B cell (primary cell): ENCODE results near the gene SREK1. TPM values are rescaled to one million over a fixed set of nuclear protein-coding genes. Genes with fewer than 3 reads are reported as not detected.

ENCODE experiments used
- ATAC-seq: fragments of 200-7000 bp; cut with Tn5 transposase; one replicate; pipeline ENCODE4 v1.10.0; 2021; ENCODE audit warnings: low read depth, mild to moderate bottlenecking, moderate number of reproducible peaks, moderate library complexity
- CTCF ChIA-PET: fragments of 350-600 bp; sonication (Branson Sonifier 250); formaldehyde crosslinking; loops from one replicate; lab custom pipeline; 2021; ENCODE audit warnings: antibody characterized with exemption, inconsistent platforms; lab: Charles Lee
- POLR2A ChIA-PET: fragments of 350-600 bp; sonication (Branson Sonifier 250); formaldehyde crosslinking; loops from one replicate; lab custom pipeline; 2021; ENCODE audit warnings: antibody characterized with exemption; lab: Charles Lee
- DNase-seq: peaks from one replicate; pipeline ENCODE4 v3.0.0; 2013
- H2AFZ ChIP-seq: 2 replicates; pipeline ENCODE4 v1.6.1; 2012; ENCODE audit warnings: mild to moderate bottlenecking, low read depth, low read length; ENCODE audit not compliant: insufficient read depth, poor library complexity, severe bottlenecking
- H3K27ac ChIP-seq, 2 donors: 1 replicate in 1 of 2; 2 replicates in 1 of 2; pipeline ENCODE4 v1.5.1; 2012 to 2013; ENCODE audit warnings: low read length in 2 of 2, mild to moderate bottlenecking in 2 of 2, moderate library complexity in 1 of 2
- H3K27me3 ChIP-seq, 4 experiments: fragments of 200-600 bp in 1 of 4; sonication (generic) in 1 of 4; replicated peaks in 1 of 4; 1 replicate in 2 of 4; 2 replicates in 2 of 4; pipeline versions ENCODE4 v1.6.1 to v1.7.0; 2013 to 2016; ENCODE audit warnings: low read length in 3 of 4, mild to moderate bottlenecking in 2 of 4, mixed read lengths in 1 of 4, moderate library complexity in 1 of 4; ENCODE audit not compliant: insufficient read depth in 4 of 4, control insufficient read depth in 3 of 4; ENCODE audit errors: control extremely low read depth in 1 of 4
- H3K36me3 ChIP-seq, 2 experiments: replicated peaks in 1 of 2; 1 replicate in 1 of 2; 2 replicates in 1 of 2; pipeline versions ENCODE4 v1.6.1 to v1.7.1; 2013; ENCODE audit warnings: low read length in 1 of 2; ENCODE audit not compliant: insufficient read depth in 2 of 2, control insufficient read depth in 1 of 2; ENCODE audit errors: control extremely low read depth in 1 of 2, extremely low read depth in 1 of 2
- H3K4me1 ChIP-seq, 2 donors: fragments of 200-600 bp in 1 of 2; sonication (generic) in 1 of 2; 1 replicate in 1 of 2; 2 replicates in 1 of 2; pipeline versions ENCODE4 v1.5.1 to v1.6.1; 2013 to 2017; ENCODE audit warnings: low read length in 2 of 2; ENCODE audit not compliant: control insufficient read depth in 2 of 2, insufficient read depth in 2 of 2
- H3K4me2 ChIP-seq: replicated peaks from 2 replicates; pipeline ENCODE3; 2012; ENCODE audit warnings: mild to moderate bottlenecking, low read depth, low read length; ENCODE audit not compliant: poor library complexity, severe bottlenecking
- H3K4me3 ChIP-seq, 5 experiments: fragments of 200-600 bp in 1 of 5; sonication (generic) in 1 of 5; 1 replicate in 3 of 5; 2 replicates in 2 of 5; pipeline versions ENCODE4 v1.5.1 to v1.7.0; 2011 to 2016; ENCODE audit warnings: low read length in 4 of 5, mild to moderate bottlenecking in 4 of 5, low read depth in 2 of 5, control low read depth in 1 of 5, moderate library complexity in 1 of 5; ENCODE audit not compliant: insufficient read depth in 1 of 5; ENCODE audit errors: control extremely low read depth in 1 of 5, extremely low read depth in 1 of 5
- H3K79me2 ChIP-seq: fragments of 200-600 bp; sonication (generic); one replicate; pipeline ENCODE4 v1.6.0; 2016; ENCODE audit warnings: low read length; ENCODE audit not compliant: control insufficient read depth, insufficient read depth
- H3K9ac ChIP-seq: fragments of 200-600 bp; sonication (generic); 2 replicates; pipeline ENCODE4 v1.6.1; 2017; ENCODE audit warnings: mild to moderate bottlenecking, low read length, moderate library complexity
- H3K9me3 ChIP-seq, 3 donors: one replicate each; pipeline versions ENCODE4 v1.6.1 to v1.7.1; 2013; ENCODE audit warnings: low read length in 2 of 3; ENCODE audit not compliant: control insufficient read depth in 2 of 3, insufficient read depth in 1 of 3; ENCODE audit errors: control extremely low read depth in 1 of 3
- H4K20me1 ChIP-seq: 2 replicates; pipeline ENCODE4 v1.6.0; 2012; ENCODE audit warnings: mild to moderate bottlenecking, low read length; ENCODE audit not compliant: insufficient read depth, control insufficient read depth, poor library complexity, severe bottlenecking
- H3K27ac Mint-ChIP-seq: one replicate; pipeline ENCODE4 v1.8.0; 2021; ENCODE audit warnings: mixed read lengths
- H3K27me3 Mint-ChIP-seq: one replicate; pipeline ENCODE4 v1.8.0; 2021; ENCODE audit warnings: mixed read lengths
- H3K4me1 Mint-ChIP-seq: one replicate; pipeline ENCODE4 v1.8.0; 2021; ENCODE audit warnings: mixed read lengths
- H3K4me3 Mint-ChIP-seq: one replicate; pipeline ENCODE4 v1.8.0; 2021; ENCODE audit warnings: mixed read lengths
- H3K9me3 Mint-ChIP-seq: one replicate; pipeline ENCODE4 v1.8.0; 2022; ENCODE audit warnings: mixed read lengths; ENCODE audit not compliant: insufficient read depth
- EZH2 ChIP-seq: IDR thresholded peaks from 2 replicates; pipeline ENCODE4 v1.6.1; 2012; ENCODE audit warnings: borderline replicate concordance, low read depth, mild to moderate bottlenecking, moderate library complexity, low read length; ENCODE audit not compliant: insufficient read depth, poor library complexity, severe bottlenecking
- WGBS: methylation state at CpG from one replicate; pipeline ENCODE4 v1.1.5; 2013; ENCODE audit warnings: missing lambda C conversion rate; ENCODE audit not compliant: insufficient coverage; 5-methylcytosine and 5-hydroxymethylcytosine counted together
- intact Hi-C: fragments of 100-400 bp; cut with micrococcal nuclease; formaldehyde crosslinking; loops from one replicate; pipeline ENCODE4 v1.10.0; 2022
- polyA plus RNA-seq: library from polyadenylated mRNA; depleted of rRNA; stranded (reverse); fragments of >200 nt; gene quantifications from 2 replicates; pipeline ENCODE4 v1.2.3, GENCODE V29; 2012
- total RNA-seq, 2 donors: library from RNA; stranded (reverse); fragments of 120-200 nt in 1 of 2; gene quantifications; 1 replicate in 1 of 2; 2 replicates in 1 of 2; pipeline versions ENCODE4 v1.2.3 to v1.2.4, GENCODE V29; 2013 to 2022
- TF ChIP-seq, protein P1 (sequence below): fragments of 200-600 bp; IDR thresholded peaks from one replicate; pipeline ENCODE4 v1.8.0; 2022; ENCODE audit warnings: antibody characterized with exemption, mild to moderate bottlenecking

Gene SREK1
- total and polyA plus RNA-seq, 2 donors (not counting 1 experiment from before 2014, with no cell fraction given), result 24.1 to 117 TPM

DNA sequence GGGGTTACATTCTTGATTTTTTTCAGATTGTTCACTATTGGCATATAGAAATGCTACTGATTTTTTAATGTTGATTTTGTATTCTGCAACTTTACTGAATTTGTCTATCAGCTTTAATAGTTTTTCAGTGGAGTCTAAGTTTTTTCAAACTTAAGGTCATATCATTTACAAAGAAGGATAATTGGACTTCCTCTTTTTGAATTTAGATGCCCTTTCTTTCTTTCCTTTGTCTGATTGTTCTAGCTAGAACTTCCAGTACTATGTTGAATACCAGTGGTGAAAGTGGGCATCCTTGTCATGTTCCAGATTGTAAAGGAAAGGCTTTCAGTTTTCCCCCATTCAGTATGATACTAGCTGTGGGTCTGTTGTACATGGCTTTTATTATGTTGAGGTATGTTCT is 49.3 kb downstream of the SREK1 start:
- Histone ChIP-seq H3K27ac (no peak overlapping the region), H3K79me2 (no peaks in the 10 kb centered on the region), H3K4me3 (no peak overlapping the region), H3K9ac (no peak overlapping the region), H2AFZ (no peak overlapping the region), H3K36me3 (no peaks in the 10 kb centered on the region), H3K9me3 (peaks cover 0 to 3% (median 0%) of the 10 kb centered on the region in 3 donors), H4K20me1 (no peaks in the 10 kb centered on the region), H3K4me2 (no peak overlapping the region), H3K4me1 (no peaks in the 10 kb centered on the region), H3K27me3 (no peaks in the 10 kb centered on the region)
- Mint-ChIP-seq H3K27ac (no peak overlapping the region), H3K27me3 (no peaks in the 10 kb centered on the region), H3K4me1 (no peaks in the 10 kb centered on the region), H3K4me3 (no peak overlapping the region), H3K9me3 (peaks cover 4% of the 10 kb centered on the region)
- ChIA-PET CTCF (no interaction called here), POLR2A (no interaction called here)
- DNase-seq, result no peak
- TF ChIP-seq EZH2, result no peak
- TF ChIP-seq, protein P1, sequence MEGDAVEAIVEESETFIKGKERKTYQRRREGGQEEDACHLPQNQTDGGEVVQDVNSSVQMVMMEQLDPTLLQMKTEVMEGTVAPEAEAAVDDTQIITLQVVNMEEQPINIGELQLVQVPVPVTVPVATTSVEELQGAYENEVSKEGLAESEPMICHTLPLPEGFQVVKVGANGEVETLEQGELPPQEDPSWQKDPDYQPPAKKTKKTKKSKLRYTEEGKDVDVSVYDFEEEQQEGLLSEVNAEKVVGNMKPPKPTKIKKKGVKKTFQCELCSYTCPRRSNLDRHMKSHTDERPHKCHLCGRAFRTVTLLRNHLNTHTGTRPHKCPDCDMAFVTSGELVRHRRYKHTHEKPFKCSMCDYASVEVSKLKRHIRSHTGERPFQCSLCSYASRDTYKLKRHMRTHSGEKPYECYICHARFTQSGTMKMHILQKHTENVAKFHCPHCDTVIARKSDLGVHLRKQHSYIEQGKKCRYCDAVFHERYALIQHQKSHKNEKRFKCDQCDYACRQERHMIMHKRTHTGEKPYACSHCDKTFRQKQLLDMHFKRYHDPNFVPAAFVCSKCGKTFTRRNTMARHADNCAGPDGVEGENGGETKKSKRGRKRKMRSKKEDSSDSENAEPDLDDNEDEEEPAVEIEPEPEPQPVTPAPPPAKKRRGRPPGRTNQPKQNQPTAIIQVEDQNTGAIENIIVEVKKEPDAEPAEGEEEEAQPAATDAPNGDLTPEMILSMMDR, result no peak
- ATAC-seq, result no peak
- intact Hi-C loops, result no loop called here

DNA sequence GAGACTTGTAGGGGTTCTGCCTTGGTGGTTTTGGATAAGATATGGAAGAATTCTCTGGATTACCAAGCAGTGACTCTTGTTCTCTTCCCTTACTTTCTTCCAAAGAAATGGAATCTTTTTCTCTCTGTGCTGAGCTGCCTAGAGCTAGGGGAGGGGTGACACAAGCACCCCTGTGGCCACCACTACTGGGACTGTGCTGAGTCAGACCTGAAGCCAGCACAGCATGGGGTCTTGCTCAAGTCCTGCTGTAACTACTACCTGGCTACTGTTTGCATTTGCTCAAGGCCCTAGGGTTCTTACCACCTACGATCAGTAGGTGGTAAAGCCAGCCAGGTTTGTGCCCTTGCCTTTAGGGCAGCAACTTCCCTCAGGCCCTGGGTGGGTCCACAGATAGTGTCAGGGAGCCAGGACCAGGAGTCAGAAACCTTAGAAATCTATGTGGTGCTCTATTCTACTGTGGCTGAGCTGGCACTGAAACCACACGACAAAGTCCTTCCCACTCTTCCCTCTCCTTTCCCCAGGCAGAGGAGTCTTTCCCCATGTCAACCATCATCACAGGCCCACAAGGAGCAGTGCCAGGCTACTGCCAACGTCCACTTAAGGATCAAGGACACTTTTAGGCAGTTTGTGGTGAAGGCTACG is 53.8 kb downstream of the SREK1 start:
- Histone ChIP-seq H3K79me2 (no peaks in the 10 kb centered on the region), H3K36me3 (no peaks in the 10 kb centered on the region), H3K9ac (no peak overlapping the region), H3K4me3 (no peak overlapping the region), H4K20me1 (no peaks in the 10 kb centered on the region), H3K4me2 (no peak overlapping the region), H3K27ac (no peak overlapping the region), H3K27me3 (no peaks in the 10 kb centered on the region), H2AFZ (no peak overlapping the region), H3K9me3 (no peaks in the 10 kb centered on the region), H3K4me1 (no peaks in the 10 kb centered on the region)
- TF ChIP-seq, protein P1, result no peak
- TF ChIP-seq EZH2, result no peak
- DNase-seq (no peak), ATAC-seq (no peak)
- CTCF ChIA-PET, result no interaction called here
- intact Hi-C loops, result no loop called here
- POLR2A ChIA-PET, result no interaction called here
- Mint-ChIP-seq H3K4me3 (no peak overlapping the region), H3K9me3 (peaks cover 2% of the 10 kb centered on the region), H3K27ac (no peak overlapping the region), H3K27me3 (no peaks in the 10 kb centered on the region), H3K4me1 (no peaks in the 10 kb centered on the region)
- WGBS, result 81% methylated on average over 4 of the region's 4 CpGs
